H9 (cell line): ENCODE results near the gene LYPD8. TPM values are rescaled to one million over a fixed set of nuclear protein-coding genes. Genes with fewer than 3 reads are reported as not detected.

Experiments
- DNase-seq: peaks from one replicate; pipeline ENCODE4 v3.0.0-alpha.2; 2017
- H2AFZ ChIP-seq: one replicate; pipeline ENCODE4 v1.6.1; 2013; ENCODE audit warnings: mild to moderate bottlenecking, low read length, control low read depth, moderate library complexity
- H2AK5ac ChIP-seq: 2 replicates; pipeline ENCODE4 v1.6.1; 2013; ENCODE audit warnings: low read length, control low read depth, mixed read lengths; ENCODE audit not compliant: insufficient read length
- H2BK120ac ChIP-seq: one replicate; pipeline ENCODE4 v1.6.1; 2013; ENCODE audit warnings: low read depth, mild to moderate bottlenecking, low read length, control low read depth, inconsistent platforms; ENCODE audit not compliant: poor library complexity, severe bottlenecking
- H2BK12ac ChIP-seq: 2 replicates; pipeline ENCODE4 v1.6.1; 2013; ENCODE audit warnings: low read length, control low read depth, mixed read lengths, low read depth; ENCODE audit not compliant: insufficient read length
- H2BK15ac ChIP-seq: 2 replicates; pipeline ENCODE4 v1.6.1; 2013; ENCODE audit warnings: low read depth, low read length, control low read depth
- H2BK20ac ChIP-seq: one replicate; pipeline ENCODE4 v1.6.1; 2013; ENCODE audit warnings: low read depth, mild to moderate bottlenecking, low read length, control low read depth, inconsistent platforms; ENCODE audit not compliant: poor library complexity, severe bottlenecking
- H2BK5ac ChIP-seq: 2 replicates; pipeline ENCODE4 v1.6.1; 2013; ENCODE audit warnings: low read length, control low read depth, mixed read lengths; ENCODE audit not compliant: insufficient read length
- H3K14ac ChIP-seq: 2 replicates; pipeline ENCODE4 v1.6.1; 2013; ENCODE audit warnings: low read length, control low read depth; ENCODE audit not compliant: insufficient read depth
- H3K18ac ChIP-seq: 2 replicates; pipeline ENCODE4 v1.6.1; 2013; ENCODE audit warnings: low read depth, mild to moderate bottlenecking, mixed read lengths, low read length, control low read depth; ENCODE audit not compliant: insufficient read length
- H3K23ac ChIP-seq: 2 replicates; pipeline ENCODE4 v1.6.1; 2013; ENCODE audit warnings: low read length, control low read depth, mixed read lengths, low read depth; ENCODE audit not compliant: insufficient read length
- H3K23me2 ChIP-seq: 2 replicates; pipeline ENCODE4 v1.6.1; 2013; ENCODE audit warnings: low read depth, mild to moderate bottlenecking, mixed read lengths, low read length, control low read depth; ENCODE audit not compliant: insufficient read length, poor library complexity, severe bottlenecking
- H3K27ac ChIP-seq: 2 replicates; pipeline ENCODE4 v1.5.1; 2013; ENCODE audit warnings: low read length, control low read depth, mixed read lengths, low read depth; ENCODE audit not compliant: insufficient read length
- H3K27me3 ChIP-seq: 2 replicates; pipeline ENCODE4 v1.6.1; 2013; ENCODE audit warnings: low read length, control low read depth, inconsistent platforms; ENCODE audit not compliant: insufficient read depth
- H3K4ac ChIP-seq: 2 replicates; pipeline ENCODE4 v1.6.1; 2013; ENCODE audit warnings: low read depth, mild to moderate bottlenecking, control low read depth, inconsistent platforms, low read length, moderate library complexity
- H3K4me1 ChIP-seq: 2 replicates; pipeline ENCODE4 v1.6.1; 2013; ENCODE audit warnings: low read length, control low read depth, inconsistent platforms; ENCODE audit not compliant: insufficient read depth
- H3K4me2 ChIP-seq: 2 replicates; pipeline ENCODE4 v1.6.1; 2013; ENCODE audit warnings: low read length, control low read depth, mixed read lengths; ENCODE audit not compliant: insufficient read length, insufficient read depth
- H3K56ac ChIP-seq: 2 replicates; pipeline ENCODE4 v1.6.1; 2013; ENCODE audit warnings: low read depth, mild to moderate bottlenecking, mixed read lengths, low read length, control low read depth; ENCODE audit not compliant: insufficient read length
- H3K79me1 ChIP-seq: 2 replicates; pipeline ENCODE4 v1.6.1; 2013; ENCODE audit warnings: low read depth, mild to moderate bottlenecking, moderate library complexity, low read length, control low read depth, inconsistent platforms; ENCODE audit not compliant: insufficient read depth, poor library complexity, severe bottlenecking
- H3K79me2 ChIP-seq: 2 replicates; pipeline ENCODE4 v1.6.1; 2013; ENCODE audit warnings: low read length, control low read depth, inconsistent platforms; ENCODE audit not compliant: insufficient read depth
- H3K9ac ChIP-seq: 2 replicates; pipeline ENCODE4 v1.6.1; 2013; ENCODE audit warnings: low read length, control low read depth, mixed read lengths; ENCODE audit not compliant: insufficient read length; ENCODE audit errors: extremely low read depth
- H3K9me3 ChIP-seq: one replicate; pipeline ENCODE4 v1.6.1; 2013; ENCODE audit warnings: low read depth, low read length, inconsistent platforms; ENCODE audit not compliant: control insufficient read depth
- H3T11ph ChIP-seq: one replicate; pipeline ENCODE4 v1.6.1; 2013; ENCODE audit warnings: mild to moderate bottlenecking, low read length, control low read depth, inconsistent platforms
- H4K20me1 ChIP-seq: one replicate; pipeline ENCODE4 v1.6.1; 2013; ENCODE audit not compliant: control insufficient read depth, insufficient read length, insufficient read depth
- H4K5ac ChIP-seq: 2 replicates; pipeline ENCODE4 v1.6.1; 2013; ENCODE audit warnings: low read depth, mild to moderate bottlenecking, mixed read lengths, low read length, control low read depth; ENCODE audit not compliant: insufficient read length
- H4K8ac ChIP-seq: replicated peaks from 2 replicates; pipeline ENCODE4 v1.6.1; 2013; ENCODE audit warnings: low read length, control low read depth, mixed read lengths, low read depth; ENCODE audit not compliant: insufficient read length
- H4K91ac ChIP-seq: 2 replicates; pipeline ENCODE4 v1.6.1; 2013; ENCODE audit warnings: low read depth, mild to moderate bottlenecking, moderate library complexity, mixed read lengths, low read length, control low read depth; ENCODE audit not compliant: insufficient read length
- H3K27ac Mint-ChIP-seq, 3 experiments: 2 replicates in 2 of 3; 3 replicates in 1 of 3; pipeline ENCODE4 v1.8.0; 2020 to 2021; ENCODE audit warnings: mixed read lengths in 3 of 3, mild to moderate bottlenecking in 1 of 3, moderate library complexity in 1 of 3
- H3K27me3 Mint-ChIP-seq: 2 replicates; pipeline ENCODE4 v1.8.0; 2021; ENCODE audit warnings: low read depth, mild to moderate bottlenecking, moderate library complexity, mixed read lengths
- H3K36me3 Mint-ChIP-seq, 3 experiments: 2 replicates in 2 of 3; 3 replicates in 1 of 3; pipeline ENCODE4 v1.8.0; 2020 to 2021; ENCODE audit warnings: low read depth in 3 of 3, mixed read lengths in 3 of 3; ENCODE audit not compliant: insufficient read depth in 1 of 3
- H3K4me1 Mint-ChIP-seq, 2 experiments: 2 replicates each; pipeline ENCODE4 v1.8.0; 2020; ENCODE audit warnings: mixed read lengths in 2 of 2
- H3K4me3 Mint-ChIP-seq, 2 experiments: 2 replicates in 1 of 2; 3 replicates in 1 of 2; pipeline ENCODE4 v1.8.0; 2020 to 2021; ENCODE audit warnings: mild to moderate bottlenecking in 2 of 2, mixed read lengths in 2 of 2, moderate library complexity in 1 of 2
- H3K9me3 Mint-ChIP-seq, 2 experiments: 2 replicates in 1 of 2; 3 replicates in 1 of 2; pipeline ENCODE4 v1.8.0; 2020; ENCODE audit warnings: mild to moderate bottlenecking in 2 of 2, mixed read lengths in 2 of 2, moderate library complexity in 1 of 2
- WGBS: extraction: QIAGEN DNeasy Blood & Tissue Kit; methylation state at CpG from one replicate; pipeline ENCODE4 v1.1.7; 2013; ENCODE audit warnings: missing lambda C conversion rate, low lambda C conversion rate, mixed read lengths; ENCODE audit not compliant: insufficient read length; ENCODE audit errors: extremely low coverage; 5-methylcytosine and 5-hydroxymethylcytosine counted together
- total RNA-seq: library from RNA; stranded (reverse); gene quantifications from 2 replicates; pipeline ENCODE4 v1.2.1, GENCODE V29; 2021
- TF ChIP-seq, protein P1 (sequence below): fragments of 200-600 bp; sonication (generic); conservative IDR thresholded peaks from 3 replicates; pipeline ENCODE4 v1.8.0; 2021; ENCODE audit warnings: antibody characterized with exemption, mild to moderate bottlenecking

The LYPD8 gene
- total RNA-seq, 1 experiment from 2014 or later, result not detected

GRCh38 chr1:248778906-248779305 lies 23.3 kb upstream of the LYPD8 start:
- no CpG with 5 or more reads among the region's 2 CpGs for WGBS
- H3K9me3 Mint-ChIP-seq, result peaks cover 91 to 95% of the 10 kb centered on the region in 2 experiments
- no peak overlapping the region for H3K9ac ChIP-seq
- no peak overlapping the region for H3K23ac ChIP-seq
- H2BK15ac ChIP-seq, result no peak overlapping the region
- peaks cover 2% of the 10 kb centered on the region for H3K27me3 Mint-ChIP-seq
- H3K9me3 ChIP-seq, result peaks cover 71% of the 10 kb centered on the region
- no peaks in the 10 kb centered on the region for H3K23me2 ChIP-seq
- no peak overlapping the region for H3K27ac ChIP-seq
- no peak overlapping the region for H2BK12ac ChIP-seq
- no peaks in the 10 kb centered on the region for H3K79me2 ChIP-seq
- no peaks in the 10 kb centered on the region for H3K79me1 ChIP-seq
- H4K91ac ChIP-seq, result no peak overlapping the region
- peaks cover 0 to 32% (median 6%) of the 10 kb centered on the region in 3 experiments; a peak in 6 of 7 replicates for H3K36me3 Mint-ChIP-seq
- H3K4me2 ChIP-seq, result no peak overlapping the region
- H4K20me1 ChIP-seq, result no peaks in the 10 kb centered on the region
- H3K4ac ChIP-seq, result no peak overlapping the region
- H3K4me3 Mint-ChIP-seq, result no peak overlapping the region
- no peak overlapping the region for H4K5ac ChIP-seq
- no peak overlapping the region for H3K56ac ChIP-seq
- no peak overlapping the region for H3K14ac ChIP-seq
- no peaks in the 10 kb centered on the region for H3K4me1 Mint-ChIP-seq
- no peak overlapping the region for H3K27ac Mint-ChIP-seq
- no peak overlapping the region for H2BK20ac ChIP-seq
- TF ChIP-seq, protein P1, sequence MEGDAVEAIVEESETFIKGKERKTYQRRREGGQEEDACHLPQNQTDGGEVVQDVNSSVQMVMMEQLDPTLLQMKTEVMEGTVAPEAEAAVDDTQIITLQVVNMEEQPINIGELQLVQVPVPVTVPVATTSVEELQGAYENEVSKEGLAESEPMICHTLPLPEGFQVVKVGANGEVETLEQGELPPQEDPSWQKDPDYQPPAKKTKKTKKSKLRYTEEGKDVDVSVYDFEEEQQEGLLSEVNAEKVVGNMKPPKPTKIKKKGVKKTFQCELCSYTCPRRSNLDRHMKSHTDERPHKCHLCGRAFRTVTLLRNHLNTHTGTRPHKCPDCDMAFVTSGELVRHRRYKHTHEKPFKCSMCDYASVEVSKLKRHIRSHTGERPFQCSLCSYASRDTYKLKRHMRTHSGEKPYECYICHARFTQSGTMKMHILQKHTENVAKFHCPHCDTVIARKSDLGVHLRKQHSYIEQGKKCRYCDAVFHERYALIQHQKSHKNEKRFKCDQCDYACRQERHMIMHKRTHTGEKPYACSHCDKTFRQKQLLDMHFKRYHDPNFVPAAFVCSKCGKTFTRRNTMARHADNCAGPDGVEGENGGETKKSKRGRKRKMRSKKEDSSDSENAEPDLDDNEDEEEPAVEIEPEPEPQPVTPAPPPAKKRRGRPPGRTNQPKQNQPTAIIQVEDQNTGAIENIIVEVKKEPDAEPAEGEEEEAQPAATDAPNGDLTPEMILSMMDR, result no peak
- H3K4me1 ChIP-seq, result no peaks in the 10 kb centered on the region
- H2BK5ac ChIP-seq, result no peak overlapping the region
- no peaks in the 10 kb centered on the region for H3K27me3 ChIP-seq
- H3K18ac ChIP-seq, result no peak overlapping the region
- H2AK5ac ChIP-seq, result no peak overlapping the region
- H2BK120ac ChIP-seq, result no peak overlapping the region
- H3T11ph ChIP-seq, result no peak overlapping the region
- H2AFZ ChIP-seq, result no peak overlapping the region
- no peak for DNase-seq
- no peak overlapping the region for H4K8ac ChIP-seq
